IMR-90 (cell line): Measurements from ENCODE around the gene FNDC5. TPM values are rescaled to one million over a fixed set of nuclear protein-coding genes. Genes with fewer than 3 reads are reported as not detected.

Experiments
- ATAC-seq: fragments of 200-7000 bp; cut with Tn5 transposase; 2 replicates; pipeline ENCODE4 v1.9.1; 2020; ENCODE audit warnings: low read depth, mild to moderate bottlenecking, moderate library complexity
- BruUV-seq: library from RNA; stranded (reverse); fragments of 400-500 nt; replicated peaks from 2 replicates; lab custom pipeline; 2021; lab: Mats Ljungman, UMichigan
- CTCF ChIA-PET: fragments of 300-600 bp; formaldehyde crosslinking; extraction: SDS; loops from one replicate; lab custom pipeline; 2021; ENCODE audit warnings: antibody characterized with exemption; lab: Yijun Ruan, JAX
- POLR2A ChIA-PET: fragments of 300-600 bp; sonication (Branson Sonifier 250); formaldehyde crosslinking; loops from one replicate; lab custom pipeline; 2022; ENCODE audit warnings: antibody characterized with exemption; ENCODE audit not compliant: unreplicated experiment; lab: Charles Lee
- DNase-seq: peaks from one replicate; pipeline ENCODE4 v3.0.0; 2013
- H2AFZ ChIP-seq: replicated peaks from 2 replicates; pipeline ENCODE3; 2013; ENCODE audit warnings: low read length, mild to moderate bottlenecking; ENCODE audit not compliant: poor library complexity
- H2AK5ac ChIP-seq: 2 replicates; pipeline ENCODE4 v1.6.1; 2013; ENCODE audit warnings: low read depth, low read length, inconsistent platforms
- H2AK9ac ChIP-seq: replicated peaks from 2 replicates; pipeline ENCODE3; 2013; ENCODE audit warnings: mild to moderate bottlenecking, low read depth, low read length, moderate library complexity; ENCODE audit not compliant: poor library complexity
- H2BK120ac ChIP-seq: 2 replicates; pipeline ENCODE4 v1.6.1; 2013; ENCODE audit warnings: low read depth, low read length, inconsistent platforms
- H2BK15ac ChIP-seq: 3 replicates; pipeline ENCODE4 v1.6.1; 2013; ENCODE audit warnings: low read depth, low read length, inconsistent platforms
- H2BK20ac ChIP-seq: 2 replicates; pipeline ENCODE4 v1.6.1; 2013; ENCODE audit warnings: low read depth, mild to moderate bottlenecking, inconsistent platforms, low read length, moderate library complexity
- H2BK5ac ChIP-seq: 2 replicates; pipeline ENCODE4 v1.6.1; 2013; ENCODE audit warnings: mild to moderate bottlenecking, low read depth, low read length, inconsistent platforms; ENCODE audit not compliant: poor library complexity, severe bottlenecking
- H3K14ac ChIP-seq: replicated peaks from 2 replicates; pipeline ENCODE4 v1.6.1; 2013; ENCODE audit warnings: low read depth, low read length, inconsistent platforms
- H3K18ac ChIP-seq: 2 replicates; pipeline ENCODE4 v1.6.1; 2013; ENCODE audit warnings: low read depth, low read length, control low read depth
- H3K23ac ChIP-seq: 2 replicates; pipeline ENCODE4 v1.6.1; 2013; ENCODE audit warnings: low read depth, low read length, inconsistent platforms
- H3K27ac ChIP-seq: 2 replicates; pipeline ENCODE4 v1.5.1; 2013; ENCODE audit warnings: mild to moderate bottlenecking, control low read depth, low read length; ENCODE audit not compliant: insufficient read depth
- H3K27me3 ChIP-seq: 2 replicates; pipeline ENCODE4 v1.6.1; 2013; ENCODE audit warnings: low read length; ENCODE audit not compliant: control insufficient read depth, insufficient read depth
- H3K36me3 ChIP-seq: 2 replicates; pipeline ENCODE4 v1.6.1; 2013; ENCODE audit warnings: low read length, mixed read lengths; ENCODE audit not compliant: control insufficient read depth, insufficient read depth
- H3K4ac ChIP-seq: 2 replicates; pipeline ENCODE4 v1.6.1; 2013; ENCODE audit warnings: low read depth, low read length, inconsistent platforms
- H3K4me1 ChIP-seq: 2 replicates; pipeline ENCODE4 v1.6.1; 2013; ENCODE audit warnings: low read length, mixed read lengths; ENCODE audit not compliant: control insufficient read depth, insufficient read depth
- H3K4me2 ChIP-seq: 2 replicates; pipeline ENCODE4 v1.6.1; 2013; ENCODE audit warnings: low read depth, mild to moderate bottlenecking, control low read depth, low read length, moderate library complexity
- H3K4me3 ChIP-seq: 2 replicates; pipeline ENCODE4 v1.5.1; 2013; ENCODE audit warnings: low read depth, mild to moderate bottlenecking, control low read depth, low read length, moderate library complexity; ENCODE audit not compliant: insufficient read depth
- H3K56ac ChIP-seq: 2 replicates; pipeline ENCODE4 v1.6.1; 2013; ENCODE audit warnings: low read length, inconsistent platforms; ENCODE audit not compliant: insufficient read depth; ENCODE audit errors: extremely low read depth
- H3K79me1 ChIP-seq, 2 experiments: 2 replicates each; pipeline ENCODE4 v1.6.1; 2013; ENCODE audit warnings: low read length in 2 of 2, inconsistent platforms in 1 of 2, low read depth in 1 of 2
- H3K9ac ChIP-seq: 2 replicates; pipeline ENCODE4 v1.6.1; 2013; ENCODE audit warnings: low read depth, low read length, control low read depth
- H3K9me1 ChIP-seq: 2 replicates; pipeline ENCODE4 v1.6.1; 2013; ENCODE audit warnings: low read length, inconsistent platforms; ENCODE audit not compliant: insufficient read depth
- H3K9me3 ChIP-seq: 2 replicates; pipeline ENCODE4 v1.6.1; 2013; ENCODE audit warnings: low read length; ENCODE audit not compliant: control insufficient read depth, insufficient read depth
- H4K20me1 ChIP-seq: 2 replicates; pipeline ENCODE4 v1.6.1; 2013; ENCODE audit warnings: low read length, inconsistent platforms; ENCODE audit not compliant: insufficient read depth
- H4K5ac ChIP-seq: 2 replicates; pipeline ENCODE4 v1.6.1; 2013; ENCODE audit warnings: mild to moderate bottlenecking, low read depth, low read length, control low read depth
- H4K8ac ChIP-seq, 2 experiments: 2 replicates each; pipeline ENCODE4 v1.6.1; 2013; ENCODE audit warnings: low read depth in 2 of 2, low read length in 2 of 2, control low read depth in 1 of 2, inconsistent platforms in 1 of 2
- H4K91ac ChIP-seq: 2 replicates; pipeline ENCODE4 v1.6.1; 2013; ENCODE audit warnings: low read depth, low read length, inconsistent platforms; ENCODE audit not compliant: insufficient read depth
- BHLHE40 ChIP-seq: fragments of 150-350 bp; IDR thresholded peaks from 2 replicates; pipeline ENCODE4 v1.6.1; 2016; ENCODE audit warnings: mild to moderate bottlenecking, low read depth, low read length
- CEBPB ChIP-seq: IDR thresholded peaks from 2 replicates; pipeline ENCODE4 v1.6.1; 2012; ENCODE audit warnings: low read depth, low read length, improper control_type of control experiment
- CHD1 ChIP-seq: IDR thresholded peaks from 2 replicates; pipeline ENCODE4 v1.6.1; 2012; ENCODE audit warnings: low read depth, low read length, improper control_type of control experiment
- ELK1 ChIP-seq: fragments of 150-350 bp; IDR thresholded peaks from 2 replicates; pipeline ENCODE4 v1.6.1; 2016; ENCODE audit warnings: low read depth, mild to moderate bottlenecking, low read length, moderate library complexity, borderline replicate concordance
- FOS ChIP-seq: fragments of 150-350 bp; IDR thresholded peaks from 2 replicates; pipeline ENCODE4 v1.6.1; 2016; ENCODE audit warnings: low read depth, low read length
- MAFK ChIP-seq: IDR thresholded peaks from 2 replicates; pipeline ENCODE4 v1.6.1; 2012; ENCODE audit warnings: low read depth, low read length, improper control_type of control experiment
- MAZ ChIP-seq: IDR thresholded peaks from 2 replicates; pipeline ENCODE4 v1.6.1; 2012; ENCODE audit warnings: low read depth, mild to moderate bottlenecking, low read length, improper control_type of control experiment, moderate library complexity, borderline replicate concordance
- MXI1 ChIP-seq: IDR thresholded peaks from 2 replicates; pipeline ENCODE4 v1.6.1; 2012; ENCODE audit warnings: low read depth, mild to moderate bottlenecking, low read length, moderate library complexity, borderline replicate concordance
- NFE2L2 ChIP-seq: fragments of 150-350 bp; IDR thresholded peaks from 2 replicates; pipeline ENCODE4 v1.6.1; 2016; ENCODE audit warnings: low read depth, mild to moderate bottlenecking, low read length
- POLR2A ChIP-seq: IDR thresholded peaks from 2 replicates; pipeline ENCODE4 v1.6.1; 2012; ENCODE audit warnings: mild to moderate bottlenecking, low read depth, low read length
- RAD21 ChIP-seq: IDR thresholded peaks from 2 replicates; pipeline ENCODE4 v1.6.1; 2012; ENCODE audit warnings: low read length, improper control_type of control experiment
- RCOR1 ChIP-seq: IDR thresholded peaks from 2 replicates; pipeline ENCODE4 v1.6.1; 2012; ENCODE audit warnings: mild to moderate bottlenecking, low read length, improper control_type of control experiment; ENCODE audit not compliant: insufficient replicate concordance
- RFX5 ChIP-seq: IDR thresholded peaks from 2 replicates; pipeline ENCODE4 v1.8.0; 2012; ENCODE audit warnings: low read depth, mild to moderate bottlenecking, low read length, moderate library complexity
- SMC3 ChIP-seq: fragments of 150-350 bp; IDR thresholded peaks from 2 replicates; pipeline ENCODE4 v1.6.1; 2016; ENCODE audit warnings: low read depth, mild to moderate bottlenecking, antibody characterized with exemption, low read length, moderate library complexity
- WGBS, 2 experiments: methylation state at CpG; one replicate each; pipeline versions ENCODE4 v1.1.5 to v1.1.7; 2013; ENCODE audit warnings: missing lambda C conversion rate in 2 of 2; ENCODE audit not compliant: insufficient read length in 1 of 2; ENCODE audit errors: extremely low coverage in 2 of 2; 5-methylcytosine and 5-hydroxymethylcytosine counted together
- dilution Hi-C: fragments of 300-500 bp; cut with HindIII; formaldehyde crosslinking; loops from one replicate; pipeline ENCODE4 v1.14.3; 2018; ENCODE audit warnings: low sequenced_read_pairs; ENCODE audit not compliant: unreplicated experiment
- in situ Hi-C: fragments of 300-500 bp; cut with MboI; formaldehyde crosslinking; loops from 3 replicates; pipeline ENCODE4 v1.14.3; 2019; ENCODE audit warnings: low sequenced_read_pairs, inconsistent platforms, mixed read lengths
- intact Hi-C: fragments of 100-400 bp; cut with micrococcal nuclease; formaldehyde crosslinking; loops from 2 replicates; pipeline ENCODE4 v1.10.0; 2022
- polyA plus RNA-seq, 3 experiments: library from polyadenylated mRNA; depleted of rRNA; stranded (reverse); fragments of >200 nt; gene quantifications; 2 replicates each; pipeline ENCODE4 v1.2.3, GENCODE V29; 2012; ENCODE audit warnings: low replicate concordance in 1 of 3
- total RNA-seq: library from RNA; depleted of rRNA; stranded (reverse); fragments of >200 nt; gene quantifications from 2 replicates; pipeline ENCODE4 v1.2.3, GENCODE V29; 2012
- TF ChIP-seq, protein P1 (sequence below): fragments of 150-350 bp; IDR thresholded peaks from 2 replicates; pipeline ENCODE4 v1.6.1; 2017; ENCODE audit warnings: mild to moderate bottlenecking, antibody characterized with exemption, low read length, low read depth
- TF ChIP-seq, protein P2 (sequence below): conservative IDR thresholded peaks from 2 replicates; pipeline ENCODE4 v1.5.1; 2012; ENCODE audit warnings: mild to moderate bottlenecking, low read depth, low read length, improper control_type of control experiment

Gene FNDC5
- total and polyA plus RNA-seq, 2 of the 4 experiments (the other 2 are of a cell fraction) = 1.2 to 1.6 TPM

GRCh38 chr1:32894681-32895080, 24.0 kb upstream of the FNDC5 start:
- POLR2A ChIA-PET = no interaction called here
- in situ Hi-C loops = no loop called here

More at GRCh38 chr1:32894681-32895080, 24.0 kb upstream of the FNDC5 start:
- peaks cover 2% of the 10 kb centered on the region; the same call in 1 of the 2 replicates for H3K9me3 ChIP-seq
- ATAC-seq (no peak), DNase-seq (no peak)
- peaks cover 6% of the 10 kb centered on the region; the same call in 1 of the 2 replicates for H3K9me1 ChIP-seq
- H3K23ac ChIP-seq = no peak overlapping the region
- no peak overlapping the region for H4K8ac ChIP-seq
- H3K36me3 ChIP-seq = peaks cover 1% of the 10 kb centered on the region; the same call in 1 of the 2 replicates
- H3K27ac ChIP-seq = no peak overlapping the region
- H2BK15ac ChIP-seq = no peak overlapping the region
- no peak overlapping the region for H3K14ac ChIP-seq
- H4K20me1 ChIP-seq = no peaks in the 10 kb centered on the region
- no peak overlapping the region for H2BK120ac ChIP-seq
- no peak overlapping the region for H2AFZ ChIP-seq
- H3K56ac ChIP-seq = no peak overlapping the region
- peaks cover 28% of the 10 kb centered on the region for H3K27me3 ChIP-seq
- intact Hi-C loops (no loop called here), dilution Hi-C loops (no loop called here)
- no peak overlapping the region for H3K4me2 ChIP-seq
- no CpG with 5 or more reads among the region's 6 CpGs for WGBS, 2 experiments
- no peak overlapping the region for H4K5ac ChIP-seq
- CTCF ChIA-PET = no interaction called here
- H3K79me1 ChIP-seq = no peaks in the 10 kb centered on the region; a peak in 1 of 4 replicates
- no peak overlapping the region for H3K4ac ChIP-seq
- no peak overlapping the region for H4K91ac ChIP-seq
- H3K4me1 ChIP-seq = no peaks in the 10 kb centered on the region; the same call in 1 of the 2 replicates
- H2AK9ac ChIP-seq = no peak overlapping the region
- H2BK5ac ChIP-seq = no peak overlapping the region
- BruUV-seq = no TSS peak
- no peak overlapping the region for H2AK5ac ChIP-seq
- no peak overlapping the region for H3K4me3 ChIP-seq
- H3K9ac ChIP-seq = no peak overlapping the region
- no peak for TF ChIP-seq MAZ
- TF ChIP-seq CEBPB = no peak
- no peak for TF ChIP-seq ELK1
- TF ChIP-seq, protein P1, sequence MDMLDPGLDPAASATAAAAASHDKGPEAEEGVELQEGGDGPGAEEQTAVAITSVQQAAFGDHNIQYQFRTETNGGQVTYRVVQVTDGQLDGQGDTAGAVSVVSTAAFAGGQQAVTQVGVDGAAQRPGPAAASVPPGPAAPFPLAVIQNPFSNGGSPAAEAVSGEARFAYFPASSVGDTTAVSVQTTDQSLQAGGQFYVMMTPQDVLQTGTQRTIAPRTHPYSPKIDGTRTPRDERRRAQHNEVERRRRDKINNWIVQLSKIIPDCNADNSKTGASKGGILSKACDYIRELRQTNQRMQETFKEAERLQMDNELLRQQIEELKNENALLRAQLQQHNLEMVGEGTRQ = no peak
- no peak for TF ChIP-seq NFE2L2
- no peak for TF ChIP-seq RFX5
- TF ChIP-seq FOS = no peak
- no peak for TF ChIP-seq RCOR1
- TF ChIP-seq RAD21 = no peak
- no peak for TF ChIP-seq MXI1
- no peak for TF ChIP-seq POLR2A
- no peak for TF ChIP-seq BHLHE40
- TF ChIP-seq, protein P2, sequence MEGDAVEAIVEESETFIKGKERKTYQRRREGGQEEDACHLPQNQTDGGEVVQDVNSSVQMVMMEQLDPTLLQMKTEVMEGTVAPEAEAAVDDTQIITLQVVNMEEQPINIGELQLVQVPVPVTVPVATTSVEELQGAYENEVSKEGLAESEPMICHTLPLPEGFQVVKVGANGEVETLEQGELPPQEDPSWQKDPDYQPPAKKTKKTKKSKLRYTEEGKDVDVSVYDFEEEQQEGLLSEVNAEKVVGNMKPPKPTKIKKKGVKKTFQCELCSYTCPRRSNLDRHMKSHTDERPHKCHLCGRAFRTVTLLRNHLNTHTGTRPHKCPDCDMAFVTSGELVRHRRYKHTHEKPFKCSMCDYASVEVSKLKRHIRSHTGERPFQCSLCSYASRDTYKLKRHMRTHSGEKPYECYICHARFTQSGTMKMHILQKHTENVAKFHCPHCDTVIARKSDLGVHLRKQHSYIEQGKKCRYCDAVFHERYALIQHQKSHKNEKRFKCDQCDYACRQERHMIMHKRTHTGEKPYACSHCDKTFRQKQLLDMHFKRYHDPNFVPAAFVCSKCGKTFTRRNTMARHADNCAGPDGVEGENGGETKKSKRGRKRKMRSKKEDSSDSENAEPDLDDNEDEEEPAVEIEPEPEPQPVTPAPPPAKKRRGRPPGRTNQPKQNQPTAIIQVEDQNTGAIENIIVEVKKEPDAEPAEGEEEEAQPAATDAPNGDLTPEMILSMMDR = no peak
- no peak for TF ChIP-seq SMC3
- no peak for TF ChIP-seq MAFK
- no peak for TF ChIP-seq CHD1
- H3K18ac ChIP-seq = no peak overlapping the region
- H2BK20ac ChIP-seq = no peak overlapping the region
